GM18526 (cell line): ENCODE data around the gene EXOC7.

Experiments used
- POLR2A ChIP-seq: IDR thresholded peaks from 3 replicates; pipeline ENCODE4 v1.6.1; 2011; ENCODE audit not compliant: insufficient read length; ENCODE audit errors: extremely low read depth

Gene EXOC7

DNA sequence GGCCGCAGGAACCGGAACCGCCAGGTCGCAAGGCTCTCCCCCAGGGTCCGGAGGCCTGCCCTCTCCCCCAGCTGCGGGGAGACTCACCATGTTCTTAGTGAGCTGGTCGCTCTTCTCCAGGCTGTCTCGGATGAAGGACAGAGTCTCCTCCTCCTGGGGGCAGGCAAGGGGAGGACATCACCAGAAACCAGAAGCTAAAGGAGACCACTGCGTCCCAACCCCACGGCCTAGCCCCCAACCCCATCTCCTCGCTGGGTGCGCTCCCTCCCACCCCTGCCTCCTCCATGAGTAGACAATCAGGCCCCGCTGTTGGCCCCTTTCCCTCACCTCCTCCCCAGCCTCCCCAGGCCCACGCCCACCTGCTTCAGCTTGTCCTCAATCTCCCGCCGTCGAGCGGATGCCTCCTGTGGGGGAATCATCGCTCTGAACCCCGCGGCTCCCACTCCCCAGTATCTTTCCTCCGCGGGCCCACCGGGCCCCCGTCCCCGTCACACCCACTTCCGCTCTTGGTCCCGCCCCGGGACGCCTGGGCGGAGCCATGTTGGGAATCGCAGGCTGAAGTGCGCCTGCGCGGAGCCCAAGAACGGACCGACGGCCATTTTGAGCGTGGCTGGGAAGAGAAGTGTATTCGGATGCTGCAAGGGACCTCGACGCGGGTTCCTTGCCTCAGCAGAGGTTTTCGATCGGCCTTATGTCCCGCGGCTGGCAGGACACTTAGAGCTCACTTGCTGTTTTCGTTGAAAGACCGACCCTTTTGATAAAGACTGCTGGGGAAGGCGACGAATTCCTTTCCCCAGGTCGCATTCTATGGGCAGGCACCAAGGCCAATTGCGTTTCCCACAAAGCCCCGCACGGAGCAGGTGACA is at the start of gene EXOC7:
Gene EXOC7, minus strand, starts transcription at position 514 of the 866 bp plus-strand sequence. Its CDS starts 95 bp downstream, at position 419.
- peak; percentile 83 for TF ChIP-seq POLR2A

- no peak for TF ChIP-seq POLR2A
Measured at GRCh38 chr17:76153202-76153601, 49.6 kb upstream of the EXOC7 start.

DNA sequence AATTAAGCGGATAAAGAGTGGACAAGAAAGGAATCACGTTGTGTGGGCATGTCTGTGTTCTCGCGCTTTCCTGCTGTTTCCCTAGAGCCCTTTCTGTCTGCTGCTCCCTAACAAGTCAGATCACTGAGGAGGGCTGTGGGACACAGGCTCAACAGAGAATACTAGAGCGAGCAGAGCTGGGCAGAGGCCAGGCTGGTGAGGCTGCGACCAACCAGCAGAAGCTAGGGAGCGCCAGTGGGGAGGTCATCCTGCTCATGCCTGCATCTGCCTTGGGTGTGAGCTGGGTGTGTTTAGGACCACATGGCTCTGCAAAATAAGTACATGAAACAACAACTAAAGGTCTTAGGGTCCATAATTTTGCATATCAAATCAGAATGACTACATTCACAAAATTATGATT is 49.0 kb upstream of the EXOC7 start:
- no peak for TF ChIP-seq POLR2A

DNA sequence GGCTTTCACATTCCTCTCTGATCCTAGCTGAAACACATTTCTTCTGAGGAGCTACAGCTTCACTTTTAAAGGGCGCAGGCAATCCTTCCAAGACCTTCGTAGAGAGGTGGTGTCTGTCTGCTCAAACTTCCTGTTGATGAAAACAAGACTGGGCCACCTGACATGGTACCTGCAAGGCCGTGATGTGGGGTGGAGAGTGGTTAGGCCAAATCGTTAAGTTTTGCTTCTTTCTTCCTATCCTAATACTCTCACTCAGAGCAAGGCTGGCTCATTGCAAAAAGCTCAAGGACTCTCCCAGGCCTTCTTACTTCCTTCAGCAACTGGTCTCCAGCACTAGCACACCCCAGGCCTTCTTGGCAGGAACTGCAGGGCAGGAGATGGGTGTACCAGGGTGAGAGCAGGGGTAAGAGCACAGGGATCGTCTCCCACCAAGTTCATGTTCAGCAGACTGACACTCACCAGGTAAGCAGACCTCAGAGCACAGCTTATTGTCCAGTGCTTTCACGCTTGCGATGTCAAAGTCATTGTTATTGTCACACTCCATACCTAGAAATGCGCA is 48.4 kb upstream of the EXOC7 start:
- no peak for TF ChIP-seq POLR2A

GRCh38 chr17:76150712-76151622 is 47.4 kb upstream of the EXOC7 start:
- TF ChIP-seq POLR2A: no peak

- no peak for TF ChIP-seq POLR2A
Measured at GRCh38 chr17:76149214-76149613, 45.6 kb upstream of the EXOC7 start.

DNA sequence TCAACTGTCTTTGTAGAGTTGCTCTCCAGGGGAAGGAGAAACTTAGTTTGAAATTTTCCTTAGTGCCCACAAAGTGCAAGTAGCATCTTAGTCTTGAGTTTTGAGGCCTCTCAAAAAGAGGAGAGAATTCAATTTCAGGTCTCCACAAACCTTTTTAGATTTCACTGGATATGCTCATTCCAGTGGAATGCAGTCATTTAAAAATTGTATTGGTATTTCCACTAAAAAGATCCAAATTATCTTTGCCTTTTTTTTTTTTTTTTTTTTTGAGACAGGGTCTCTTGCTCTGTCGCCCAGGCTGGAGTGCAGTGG is 44.4 kb upstream of the EXOC7 start:
- no peak for TF ChIP-seq POLR2A

- no peak for TF ChIP-seq POLR2A
Measured at GRCh38 chr17:76147211-76148014, 43.8 kb upstream of the EXOC7 start.

GRCh38 chr17:76146053-76146851 is 42.7 kb upstream of the EXOC7 start:
- TF ChIP-seq POLR2A: no peak

DNA sequence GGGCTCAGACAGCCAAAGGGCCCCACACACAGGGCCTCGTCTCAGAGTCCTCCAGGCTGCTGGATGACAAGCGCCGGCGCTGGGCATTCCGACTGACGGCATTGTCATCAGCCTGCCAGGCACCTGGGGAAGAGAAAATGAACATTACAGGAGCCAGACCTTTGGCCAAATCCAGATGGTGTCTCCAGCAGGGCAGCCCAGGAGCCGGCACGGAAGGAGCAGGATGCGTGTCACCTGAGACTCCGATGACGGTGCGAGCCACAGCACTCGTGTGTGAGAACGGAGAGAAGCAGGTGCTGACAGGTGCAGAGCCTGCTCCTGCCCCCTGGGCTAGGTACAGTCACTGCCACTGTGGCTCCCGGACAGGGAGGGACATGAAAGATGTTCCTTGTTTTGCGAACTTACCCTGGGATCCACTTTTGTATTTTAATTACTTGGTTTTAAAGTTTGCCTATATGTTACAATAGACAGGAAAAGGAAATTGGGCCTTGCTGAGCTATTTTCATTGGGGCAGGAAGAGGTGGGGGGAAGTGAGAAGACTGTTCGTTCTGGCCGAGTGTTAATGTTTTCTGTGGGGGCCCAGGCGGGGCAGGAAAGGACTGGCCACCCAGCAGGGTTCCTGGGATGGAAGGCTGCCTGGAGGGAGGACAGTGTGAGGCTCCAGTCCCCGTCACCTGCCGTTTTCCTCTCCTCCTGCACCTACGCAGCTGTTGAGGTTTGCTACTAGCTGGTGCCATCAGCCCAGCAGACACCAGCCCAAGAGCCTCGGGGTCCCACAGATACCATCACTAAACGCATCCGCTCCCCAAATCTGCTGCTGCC is 41.9 kb upstream of the EXOC7 start:
- no peak for TF ChIP-seq POLR2A

DNA sequence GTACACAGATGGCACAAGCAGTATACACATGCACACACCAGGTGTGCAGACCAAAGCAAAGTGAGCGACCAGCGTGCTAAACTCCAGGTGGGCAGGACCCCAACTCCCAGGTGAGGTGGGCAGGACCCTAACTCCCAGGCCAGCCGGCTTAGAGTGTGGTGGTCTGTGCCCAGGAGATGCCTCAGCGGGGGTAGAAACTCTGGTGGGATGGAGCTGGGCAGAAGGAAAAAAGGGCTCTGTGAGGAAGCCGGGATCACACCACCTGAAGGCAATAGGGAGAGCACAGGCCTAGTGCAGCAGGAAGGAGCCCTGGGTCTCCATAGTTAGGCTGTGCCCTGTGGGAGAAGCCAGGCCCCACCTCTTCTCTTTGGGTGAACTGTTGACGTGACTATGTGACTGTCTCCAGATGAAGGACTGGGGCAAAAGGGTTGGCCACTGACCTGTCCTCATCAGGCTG is 39.0 kb upstream of the EXOC7 start:
- TF ChIP-seq POLR2A: no peak

- no peak for TF ChIP-seq POLR2A
Measured at GRCh38 chr17:76142039-76142584, 38.5 kb upstream of the EXOC7 start.

DNA sequence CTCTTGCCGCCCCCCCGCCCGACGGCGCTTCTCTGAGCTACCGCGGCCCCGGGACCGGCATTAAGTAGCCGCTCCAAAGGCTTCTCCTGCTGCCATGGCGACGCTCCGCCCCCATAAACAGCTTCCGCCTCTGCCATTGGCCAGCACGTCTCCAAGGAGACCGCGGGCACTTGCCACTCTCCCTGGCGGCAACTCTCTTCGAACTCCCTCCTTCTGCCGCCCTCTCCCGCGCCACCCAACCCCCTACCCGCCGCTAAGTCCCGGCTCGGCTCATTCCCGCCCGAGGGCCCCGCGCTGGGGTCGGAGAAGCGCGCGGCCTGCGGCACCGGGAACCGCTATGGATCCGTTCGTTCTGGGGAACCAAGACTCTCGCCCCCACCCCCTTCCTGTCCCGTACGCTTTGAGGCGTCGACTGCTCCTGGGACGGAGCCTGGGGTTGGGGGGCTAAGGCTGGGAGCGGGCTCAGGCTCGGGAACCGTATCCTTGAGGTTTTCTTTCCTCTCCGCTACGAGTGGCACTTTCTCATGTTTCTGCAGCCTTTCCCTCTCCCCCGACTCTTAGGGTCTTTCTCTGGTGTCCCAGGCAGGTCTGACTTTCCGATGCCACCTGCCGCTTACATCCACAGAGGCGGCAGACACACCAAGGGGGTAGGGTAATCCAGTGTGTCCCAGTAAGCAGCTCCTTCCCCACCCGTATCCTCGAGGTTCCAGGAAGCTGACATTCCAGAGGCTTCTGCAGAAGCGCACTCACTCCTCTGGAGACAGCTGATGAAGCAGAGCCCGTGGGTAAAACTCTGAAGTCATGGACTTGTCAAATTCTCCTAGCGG is 37.8 kb upstream of the EXOC7 start, which contains the start of gene FOXJ1:
Gene FOXJ1, minus strand, starts transcription at position 34 of the 827 bp plus-strand sequence. CDS start 850 bp downstream, outside the sequence.
- no peak for TF ChIP-seq POLR2A
